T47D (cell line): ENCODE measurements around the gene FAM209A.
"Not testable (repeated sequence)": the region's sequence is repeated elsewhere in the genome, so short reads cannot be mapped to it uniquely, and the experiment has no call there.

ENCODE experiments used
- DNase-seq, 2 experiments: peaks; one replicate each; pipeline versions ENCODE4 v3.0.0 to v3.0.0-alpha.2; 2011 to 2012; ENCODE audit warnings: low read depth in 1 of 2, low spot score in 1 of 2
- JUND ChIP-seq: IDR thresholded peaks from 2 replicates; pipeline ENCODE4 v1.6.1; 2012; ENCODE audit warnings: low read depth
- in situ Hi-C: cut with HindIII; loops from 2 replicates; pipeline ENCODE4 v1.10.0; 2016; ENCODE audit warnings: low sequenced_read_pairs, low pct_unique_long_range_greater_than_20kb

The FAM209A gene

GRCh38 chr20:56518126-56518525, 6.4 kb upstream of the FAM209A start:
- in situ Hi-C loops: no loop called here
- DNase-seq: no peak
- TF ChIP-seq JUND: no peak

DNA sequence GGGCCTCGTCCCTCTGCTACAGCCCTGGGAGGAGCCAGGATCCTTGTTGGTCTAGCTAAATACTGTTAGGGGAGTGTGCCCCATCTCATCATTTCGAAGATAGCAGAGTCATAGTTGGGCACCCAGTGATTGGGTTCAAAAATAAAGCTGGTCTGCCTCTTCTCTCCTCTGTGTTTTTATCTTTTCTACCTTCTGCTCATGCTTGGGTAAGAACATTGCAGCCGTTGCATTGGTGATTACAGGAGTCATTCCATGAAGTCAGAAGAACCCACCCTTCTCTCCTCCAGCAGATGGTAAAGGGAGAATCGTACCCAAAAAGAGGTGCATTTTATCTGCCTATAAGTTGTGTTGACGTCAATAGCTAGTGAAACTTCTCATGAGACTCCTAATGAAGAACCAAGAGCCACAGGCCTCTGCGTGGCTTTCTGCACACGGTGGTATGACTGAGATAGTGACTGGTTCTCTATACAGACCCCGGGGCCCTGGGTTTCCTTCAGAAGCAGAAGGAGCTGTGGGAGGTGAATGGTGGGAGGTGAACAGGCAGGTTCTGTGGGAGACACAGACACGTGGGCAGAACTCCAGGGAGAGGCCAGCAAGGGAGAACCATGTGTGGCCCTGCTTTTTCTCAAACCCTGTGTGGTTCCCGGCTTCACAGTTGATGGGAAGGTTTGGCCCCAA, 5.7 kb upstream of the FAM209A start:
- no peak for TF ChIP-seq JUND
- in situ Hi-C loops: no loop called here
- no peak for DNase-seq

DNA sequence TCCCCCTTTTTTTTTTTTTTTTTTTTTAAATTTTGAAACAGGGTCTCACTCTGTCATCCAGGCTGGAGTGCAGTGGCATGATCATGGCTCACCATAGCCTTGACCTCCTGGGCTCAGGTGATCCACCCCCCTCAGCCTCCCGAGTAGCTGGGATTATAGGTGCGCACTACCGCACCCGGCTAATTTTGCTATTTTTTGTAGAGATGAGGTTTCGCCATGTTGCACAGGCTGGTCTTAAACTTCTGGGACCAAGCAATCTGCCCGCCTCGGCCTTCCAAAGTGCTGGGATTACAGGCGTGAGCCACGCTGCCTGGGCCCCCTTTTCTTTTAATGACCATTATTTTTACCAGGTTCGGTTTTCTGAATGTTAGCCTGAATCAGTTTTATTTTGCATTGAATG, 5.0 kb upstream of the FAM209A start:
- in situ Hi-C loops: no loop called here
- no peak for DNase-seq
- no peak for TF ChIP-seq JUND

GRCh38 chr20:56520180-56520579, 4.4 kb upstream of the FAM209A start:
- DNase-seq: no peak
- in situ Hi-C loops: no loop called here
- no peak for TF ChIP-seq JUND

- in situ Hi-C loops: not testable (repeated sequence)
Measured at GRCh38 chr20:56520746-56521354, 3.7 kb upstream of the FAM209A start.

GRCh38 chr20:56522311-56522710, 2.2 kb upstream of the FAM209A start:
- TF ChIP-seq JUND: no peak
- in situ Hi-C loops: no loop called here
- no peak for DNase-seq

More at GRCh38 chr20:56520746-56521354, 3.7 kb upstream of the FAM209A start:
- not testable (repeated sequence) for DNase-seq

DNA sequence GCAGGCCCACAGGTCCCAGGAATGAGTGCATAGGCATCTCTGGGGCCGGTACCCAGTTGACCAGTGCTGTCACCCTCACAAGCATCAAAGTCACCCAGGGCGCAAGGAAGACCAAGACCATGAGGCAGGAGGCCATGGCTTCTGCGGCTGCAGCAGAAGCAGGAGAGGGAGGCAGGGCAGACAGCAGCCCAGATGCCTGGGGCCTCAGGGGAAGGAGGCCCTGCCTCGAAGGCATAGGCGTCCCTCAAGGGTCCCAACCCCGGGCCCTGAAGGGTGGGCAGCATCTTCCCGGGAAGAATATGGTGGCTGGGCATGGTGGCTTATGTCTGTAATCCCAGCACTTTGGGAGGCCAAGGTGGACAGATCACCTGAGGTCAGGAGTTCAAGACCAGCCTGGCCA, 3.0 kb downstream of the FAM209A start:
- no peak for DNase-seq
- no peak for TF ChIP-seq JUND
- in situ Hi-C loops: no loop called here

- DNase-seq: not testable (repeated sequence)
Measured at GRCh38 chr20:56532946-56533345, 8.4 kb downstream of the FAM209A start, which contains the start of gene FAM209B. Gene FAM209B, plus strand, starts transcription at chr20:56533246. Its CDS starts 96 bp downstream, at chr20:56533342.

DNA sequence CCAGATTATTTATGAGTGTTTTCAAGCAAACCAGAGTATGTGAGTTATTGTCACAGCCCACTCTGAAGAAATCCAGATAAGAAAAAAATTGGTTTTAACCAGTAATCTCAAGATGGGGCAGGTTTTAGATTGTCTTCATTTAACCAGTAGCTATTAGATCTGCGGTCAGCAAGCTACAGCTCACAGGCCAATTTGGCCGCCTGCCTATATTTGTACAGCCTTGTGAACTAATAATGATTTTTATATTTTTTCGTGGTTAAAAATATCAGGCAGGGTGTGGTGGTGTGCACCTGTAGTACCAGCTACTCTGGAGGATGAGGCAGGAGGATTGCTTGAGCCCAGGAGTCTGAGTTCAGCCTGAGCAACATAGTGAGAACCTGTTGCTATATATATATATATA, 13.5 kb downstream of the FAM209A start:
- in situ Hi-C loops: no loop called here
- DNase-seq: no peak
- TF ChIP-seq JUND: no peak

More at GRCh38 chr20:56532946-56533345, 8.4 kb downstream of the FAM209A start, which contains the start of gene FAM209B:
- in situ Hi-C loops: not testable (repeated sequence)

DNA sequence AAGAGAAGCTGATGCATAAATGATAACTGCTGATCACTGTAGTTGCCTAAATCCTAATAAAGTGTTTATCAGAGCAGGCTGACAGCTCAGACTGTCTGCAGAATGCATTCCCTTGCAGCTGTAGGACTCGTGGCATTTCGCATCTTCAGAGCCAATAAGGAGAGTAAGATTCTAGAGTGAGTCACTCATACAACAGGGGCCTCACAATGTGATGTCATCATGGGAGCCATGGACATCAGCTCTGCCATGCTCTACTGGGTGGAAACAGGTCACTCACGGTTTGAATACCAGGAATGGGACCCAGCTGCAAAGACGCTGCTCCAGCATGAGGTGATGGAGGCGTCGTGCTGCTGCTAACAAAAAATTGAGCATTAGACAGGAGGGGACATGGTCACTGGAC, 15.9 kb downstream of the FAM209A start:
- DNase-seq: no peak
- in situ Hi-C loops: no loop called here
- TF ChIP-seq JUND: no peak

DNA sequence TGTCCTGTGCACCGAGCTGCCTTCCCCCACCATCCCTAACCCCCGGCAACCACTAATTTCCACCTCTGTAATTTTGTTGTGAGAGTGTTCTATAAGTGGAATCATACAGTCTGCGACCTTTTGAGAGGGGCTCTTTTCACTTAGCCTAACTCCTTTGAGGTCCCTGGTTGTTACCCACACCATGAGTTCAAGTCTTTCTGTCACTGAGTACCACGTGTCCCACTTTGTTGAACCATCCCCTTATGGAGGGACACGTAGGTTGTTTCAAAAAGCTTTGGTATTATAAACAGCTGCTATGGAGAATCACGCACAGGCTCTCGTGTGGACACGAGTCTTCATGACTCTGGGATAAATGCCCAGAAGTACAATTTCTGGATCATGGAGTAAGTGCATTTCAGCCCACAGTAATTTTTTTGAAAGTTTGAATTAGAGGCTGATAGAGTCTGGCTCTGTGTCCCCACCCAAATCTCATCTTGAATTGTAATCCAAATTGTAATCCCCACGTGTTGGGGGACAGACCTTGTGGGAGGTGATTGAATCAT, 18.0 kb downstream of the FAM209A start:
- TF ChIP-seq JUND: no peak
- in situ Hi-C loops: no loop called here

DNA sequence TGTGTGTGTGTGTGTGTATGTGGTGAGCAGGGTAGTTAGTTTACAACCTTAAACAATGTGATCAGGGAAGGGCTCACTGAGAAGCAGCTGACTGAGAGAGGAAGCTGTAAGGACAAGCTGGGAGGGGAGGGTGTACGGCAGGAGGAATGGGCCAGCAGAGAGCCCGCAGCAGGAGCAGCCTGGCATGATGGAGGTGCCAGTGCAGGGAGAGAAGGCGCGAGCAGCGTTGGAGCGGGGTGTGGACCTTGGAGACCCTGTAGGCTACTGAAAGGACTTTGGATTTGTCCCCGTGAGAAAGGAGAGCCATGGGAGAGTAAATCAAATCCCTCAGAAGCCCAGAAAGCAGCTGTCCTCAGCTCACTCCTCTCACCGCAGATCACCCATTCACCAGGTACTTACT, 27.0 kb downstream of the FAM209A start:
- TF ChIP-seq JUND: no peak
- in situ Hi-C loops: no loop called here
- no peak for DNase-seq

More for the DNA sequence above, 18.0 kb downstream of the FAM209A start:
- DNase-seq: no peak

- in situ Hi-C loops: no loop called here
- TF ChIP-seq JUND: no peak
- no peak for DNase-seq
Measured at GRCh38 chr20:56552911-56553629, 28.5 kb downstream of the FAM209A start.
